HepG2 (cell line): Measurements from ENCODE around the gene LSMEM2. TPM values are rescaled to one million over a fixed set of nuclear protein-coding genes. Genes with fewer than 3 reads are reported as not detected.

Source experiments
- E2F1 ChIP-seq: sonication (generic); formaldehyde crosslinking; IDR thresholded peaks from 2 replicates; pipeline ENCODE4 v1.5.0; 2020; ENCODE audit warnings: missing genetic modification reagents
- GABPA ChIP-seq, 2 experiments: IDR thresholded peaks; 2 replicates each; pipeline ENCODE4 v1.6.1; 2011 to 2016; ENCODE audit warnings: low read depth in 2 of 2, low read length in 1 of 2, missing biosample characterization in 1 of 2, missing genetic modification characterization in 1 of 2
- MLLT10 ChIP-seq: sonication (generic); formaldehyde crosslinking; IDR thresholded peaks from 2 replicates; pipeline ENCODE4 v1.4.0; 2020; ENCODE audit warnings: missing genetic modification reagents
- NFAT5 ChIP-seq: sonication (generic); formaldehyde crosslinking; IDR thresholded peaks from 2 replicates; pipeline ENCODE4 v1.4.0; 2020; ENCODE audit warnings: missing genetic modification reagents
- PPARG ChIP-seq: conservative IDR thresholded peaks from 2 replicates; pipeline ENCODE4 v1.6.1; 2016; ENCODE audit warnings: missing biosample characterization, missing genetic modification reagents
- SP2 ChIP-seq: sonication (generic); formaldehyde crosslinking; IDR thresholded peaks from 2 replicates; pipeline ENCODE4 v1.5.1; 2020; ENCODE audit warnings: mild to moderate bottlenecking, missing genetic modification reagents
- TP53 ChIP-seq: sonication (generic); formaldehyde crosslinking; conservative IDR thresholded peaks from 2 replicates; pipeline ENCODE4 v1.4.0; 2020; ENCODE audit warnings: missing genetic modification reagents
- WIZ ChIP-seq: sonication (generic); formaldehyde crosslinking; IDR thresholded peaks from 2 replicates; pipeline ENCODE4 v1.5.1; 2020; ENCODE audit warnings: mild to moderate bottlenecking, missing genetic modification reagents
- ZNF101 ChIP-seq: sonication (generic); formaldehyde crosslinking; IDR thresholded peaks from 2 replicates; pipeline ENCODE4 v1.4.0; 2020; ENCODE audit warnings: mild to moderate bottlenecking, low read depth, missing genetic modification reagents, borderline replicate concordance
- ZNF615 ChIP-seq: sonication (generic); formaldehyde crosslinking; IDR thresholded peaks from 2 replicates; pipeline ENCODE4 v1.5.0; 2020; ENCODE audit warnings: mild to moderate bottlenecking, missing genetic modification reagents, borderline replicate concordance
- ZNF713 ChIP-seq: sonication (generic); formaldehyde crosslinking; IDR thresholded peaks from 2 replicates; pipeline ENCODE4 v1.4.0; 2020; ENCODE audit warnings: mild to moderate bottlenecking, missing genetic modification reagents
- ZSCAN25 ChIP-seq: sonication (generic); formaldehyde crosslinking; IDR thresholded peaks from 2 replicates; pipeline ENCODE4 v1.8.0; 2022; ENCODE audit warnings: mild to moderate bottlenecking, missing genetic modification reagents
- polyA plus RNA-seq, 8 experiments: library from polyadenylated mRNA; depleted of rRNA in 3 of 8; stranded (reverse) in 7 of 8; unstranded in 1 of 8; fragments of >200 nt; fragmentation: Illumina TruSeq in 4 of 8; extraction: Trizol in 4 of 8; gene quantifications; 2 replicates each; pipeline versions ENCODE4 v1.2.1 to v1.2.3, GENCODE V29; 2011 to 2016; ENCODE audit warnings: low read depth in 4 of 8, missing spikeins in 1 of 8, mixed read lengths in 1 of 8; ENCODE audit not compliant: insufficient read depth in 1 of 8
- total RNA-seq, 5 experiments: library from RNA; depleted of rRNA; stranded (reverse); fragments of >200 nt; fragmentation: Illumina TruSeq; extraction: Trizol; gene quantifications; 2 replicates each; pipeline ENCODE4 v1.2.3, GENCODE V29; 2016; ENCODE audit warnings: low read depth in 1 of 5

Gene LSMEM2
- total and polyA plus RNA-seq, 2 of the 13 experiments (the other 11 are each of a cell fraction or from before 2014, with no cell fraction given): 0.07 to 0.41 TPM

- TF ChIP-seq NFAT5 (CRISPR knock-in tag) (0 out of 2 replicates have a peak, but pooled peaks have one; percentile 51), ZSCAN25 (peak; percentile 82; the same call in 1 of the 2 replicates), ZNF101 (CRISPR knock-in tag) (no peak), PPARG (CRISPR knock-in tag) (no peak; the same call in 1 of the 2 replicates), MLLT10 (no peak), TP53 (CRISPR knock-in tag) (no peak; the same call in 1 of the 2 replicates), ZNF713 (peak; percentile 55; the same call in 1 of the 2 replicates), E2F1 (CRISPR knock-in tag) (peak; percentile 38), WIZ (CRISPR knock-in tag) (no peak; the same call in 1 of the 2 replicates), GABPA (IDR thresholded peaks at IDR 0.05; ENCODE audit: low read depth, low read length) (no peak), GABPA (CRISPR knock-in tag; IDR thresholded peaks at IDR 0.05; ENCODE audit: low read depth) (0 out of 2 replicates have a peak, but pooled peaks have one; percentile 11), SP2 (CRISPR knock-in tag) (no peak), ZNF615 (CRISPR knock-in tag) (no peak)
Observed at GRCh38 chr3:50260027-50260941, 18.6 kb upstream of the LSMEM2 start (continued).
